NCI-H2107 (cell line): ENCODE measurements around the gene PNO1.

Experiments used
- DNase-seq: peaks from one replicate; lab custom pipeline; 2025; lab: John Stamatoyannopoulos, UW

Gene PNO1

GRCh38 chr2:68195096-68195495 lies 37.4 kb downstream of the PNO1 start:
- DNase-seq: no peak

- no peak for DNase-seq
These were observed 38.5 kb downstream of the PNO1 start for GRCh38 chr2:68196120-68196716.

GRCh38 chr2:68200157-68200787 lies 42.6 kb downstream of the PNO1 start:
- DNase-seq: no peak

GRCh38 chr2:68203587-68203986 lies 45.9 kb downstream of the PNO1 start:
- no peak for DNase-seq

GRCh38 chr2:68206793-68207192 lies 49.1 kb downstream of the PNO1 start:
- no peak for DNase-seq

GRCh38 chr2:68214381-68214780 lies 56.7 kb downstream of the PNO1 start:
- DNase-seq: no peak

GRCh38 chr2:68216454-68217310 lies 59.0 kb downstream of the PNO1 start:
- DNase-seq: no peak

GRCh38 chr2:68217729-68218128 lies 60.0 kb downstream of the PNO1 start:
- DNase-seq: no peak

GRCh38 chr2:68218343-68218901 lies 60.7 kb downstream of the PNO1 start:
- no peak for DNase-seq

GRCh38 chr2:68222287-68222686 lies 64.6 kb downstream of the PNO1 start:
- DNase-seq: no peak

- DNase-seq: no peak
These were observed 65.7 kb downstream of the PNO1 start for GRCh38 chr2:68223419-68223818.

GRCh38 chr2:68225119-68225632 lies 67.5 kb downstream of the PNO1 start:
- DNase-seq: no peak
